B cell (primary cell): ENCODE data around the gene HIPK2. TPM values are rescaled to one million over a fixed set of nuclear protein-coding genes. Genes with fewer than 3 reads are reported as not detected.

Experiments used
- ATAC-seq: fragments of 200-7000 bp; cut with Tn5 transposase; one replicate; pipeline ENCODE4 v1.10.0; 2021; ENCODE audit warnings: low read depth, mild to moderate bottlenecking, moderate number of reproducible peaks, moderate library complexity
- CTCF ChIA-PET: fragments of 350-600 bp; sonication (Branson Sonifier 250); formaldehyde crosslinking; loops from one replicate; lab custom pipeline; 2021; ENCODE audit warnings: antibody characterized with exemption, inconsistent platforms; lab: Charles Lee
- POLR2A ChIA-PET: fragments of 350-600 bp; sonication (Branson Sonifier 250); formaldehyde crosslinking; loops from one replicate; lab custom pipeline; 2021; ENCODE audit warnings: antibody characterized with exemption; lab: Charles Lee
- DNase-seq: peaks from one replicate; pipeline ENCODE4 v3.0.0; 2013
- H2AFZ ChIP-seq: 2 replicates; pipeline ENCODE4 v1.6.1; 2012; ENCODE audit warnings: mild to moderate bottlenecking, low read depth, low read length; ENCODE audit not compliant: insufficient read depth, poor library complexity, severe bottlenecking
- H3K27ac ChIP-seq, 2 donors: 1 replicate in 1 of 2; 2 replicates in 1 of 2; pipeline ENCODE4 v1.5.1; 2012 to 2013; ENCODE audit warnings: low read length in 2 of 2, mild to moderate bottlenecking in 2 of 2, moderate library complexity in 1 of 2
- H3K27me3 ChIP-seq, 4 experiments: fragments of 200-600 bp in 1 of 4; sonication (generic) in 1 of 4; replicated peaks in 1 of 4; 1 replicate in 2 of 4; 2 replicates in 2 of 4; pipeline versions ENCODE4 v1.6.1 to v1.7.0; 2013 to 2016; ENCODE audit warnings: low read length in 3 of 4, mild to moderate bottlenecking in 2 of 4, mixed read lengths in 1 of 4, moderate library complexity in 1 of 4; ENCODE audit not compliant: insufficient read depth in 4 of 4, control insufficient read depth in 3 of 4; ENCODE audit errors: control extremely low read depth in 1 of 4
- H3K36me3 ChIP-seq, 2 experiments: replicated peaks in 1 of 2; 1 replicate in 1 of 2; 2 replicates in 1 of 2; pipeline versions ENCODE4 v1.6.1 to v1.7.1; 2013; ENCODE audit warnings: low read length in 1 of 2; ENCODE audit not compliant: insufficient read depth in 2 of 2, control insufficient read depth in 1 of 2; ENCODE audit errors: control extremely low read depth in 1 of 2, extremely low read depth in 1 of 2
- H3K4me1 ChIP-seq, 2 donors: fragments of 200-600 bp in 1 of 2; sonication (generic) in 1 of 2; 1 replicate in 1 of 2; 2 replicates in 1 of 2; pipeline versions ENCODE4 v1.5.1 to v1.6.1; 2013 to 2017; ENCODE audit warnings: low read length in 2 of 2; ENCODE audit not compliant: control insufficient read depth in 2 of 2, insufficient read depth in 2 of 2
- H3K4me2 ChIP-seq: replicated peaks from 2 replicates; pipeline ENCODE3; 2012; ENCODE audit warnings: mild to moderate bottlenecking, low read depth, low read length; ENCODE audit not compliant: poor library complexity, severe bottlenecking
- H3K4me3 ChIP-seq, 5 experiments: fragments of 200-600 bp in 1 of 5; sonication (generic) in 1 of 5; 1 replicate in 3 of 5; 2 replicates in 2 of 5; pipeline versions ENCODE4 v1.5.1 to v1.7.0; 2011 to 2016; ENCODE audit warnings: low read length in 4 of 5, mild to moderate bottlenecking in 4 of 5, low read depth in 2 of 5, control low read depth in 1 of 5, moderate library complexity in 1 of 5; ENCODE audit not compliant: insufficient read depth in 1 of 5; ENCODE audit errors: control extremely low read depth in 1 of 5, extremely low read depth in 1 of 5
- H3K79me2 ChIP-seq: fragments of 200-600 bp; sonication (generic); one replicate; pipeline ENCODE4 v1.6.0; 2016; ENCODE audit warnings: low read length; ENCODE audit not compliant: control insufficient read depth, insufficient read depth
- H3K9ac ChIP-seq: fragments of 200-600 bp; sonication (generic); 2 replicates; pipeline ENCODE4 v1.6.1; 2017; ENCODE audit warnings: mild to moderate bottlenecking, low read length, moderate library complexity
- H3K9me3 ChIP-seq, 3 donors: one replicate each; pipeline versions ENCODE4 v1.6.1 to v1.7.1; 2013; ENCODE audit warnings: low read length in 2 of 3; ENCODE audit not compliant: control insufficient read depth in 2 of 3, insufficient read depth in 1 of 3; ENCODE audit errors: control extremely low read depth in 1 of 3
- H4K20me1 ChIP-seq: 2 replicates; pipeline ENCODE4 v1.6.0; 2012; ENCODE audit warnings: mild to moderate bottlenecking, low read length; ENCODE audit not compliant: insufficient read depth, control insufficient read depth, poor library complexity, severe bottlenecking
- H3K27ac Mint-ChIP-seq: one replicate; pipeline ENCODE4 v1.8.0; 2021; ENCODE audit warnings: mixed read lengths
- H3K27me3 Mint-ChIP-seq: one replicate; pipeline ENCODE4 v1.8.0; 2021; ENCODE audit warnings: mixed read lengths
- H3K4me1 Mint-ChIP-seq: one replicate; pipeline ENCODE4 v1.8.0; 2021; ENCODE audit warnings: mixed read lengths
- H3K4me3 Mint-ChIP-seq: one replicate; pipeline ENCODE4 v1.8.0; 2021; ENCODE audit warnings: mixed read lengths
- H3K9me3 Mint-ChIP-seq: one replicate; pipeline ENCODE4 v1.8.0; 2022; ENCODE audit warnings: mixed read lengths; ENCODE audit not compliant: insufficient read depth
- CTCF ChIP-seq: fragments of 200-600 bp; IDR thresholded peaks from one replicate; pipeline ENCODE4 v1.8.0; 2022; ENCODE audit warnings: antibody characterized with exemption, mild to moderate bottlenecking
- EZH2 ChIP-seq: IDR thresholded peaks from 2 replicates; pipeline ENCODE4 v1.6.1; 2012; ENCODE audit warnings: borderline replicate concordance, low read depth, mild to moderate bottlenecking, moderate library complexity, low read length; ENCODE audit not compliant: insufficient read depth, poor library complexity, severe bottlenecking
- WGBS: methylation state at CpG from one replicate; pipeline ENCODE4 v1.1.5; 2013; ENCODE audit warnings: missing lambda C conversion rate; ENCODE audit not compliant: insufficient coverage; 5-methylcytosine and 5-hydroxymethylcytosine counted together
- intact Hi-C: fragments of 100-400 bp; cut with micrococcal nuclease; formaldehyde crosslinking; loops from one replicate; pipeline ENCODE4 v1.10.0; 2022
- polyA plus RNA-seq: library from polyadenylated mRNA; depleted of rRNA; stranded (reverse); fragments of >200 nt; gene quantifications from 2 replicates; pipeline ENCODE4 v1.2.3, GENCODE V29; 2012
- total RNA-seq, 2 donors: library from RNA; stranded (reverse); fragments of 120-200 nt in 1 of 2; gene quantifications; 1 replicate in 1 of 2; 2 replicates in 1 of 2; pipeline versions ENCODE4 v1.2.3 to v1.2.4, GENCODE V29; 2013 to 2022

The HIPK2 gene
- total and polyA plus RNA-seq, 2 donors (not counting 1 experiment from before 2014, with no cell fraction given): 6.8 to 58.2 TPM

DNA sequence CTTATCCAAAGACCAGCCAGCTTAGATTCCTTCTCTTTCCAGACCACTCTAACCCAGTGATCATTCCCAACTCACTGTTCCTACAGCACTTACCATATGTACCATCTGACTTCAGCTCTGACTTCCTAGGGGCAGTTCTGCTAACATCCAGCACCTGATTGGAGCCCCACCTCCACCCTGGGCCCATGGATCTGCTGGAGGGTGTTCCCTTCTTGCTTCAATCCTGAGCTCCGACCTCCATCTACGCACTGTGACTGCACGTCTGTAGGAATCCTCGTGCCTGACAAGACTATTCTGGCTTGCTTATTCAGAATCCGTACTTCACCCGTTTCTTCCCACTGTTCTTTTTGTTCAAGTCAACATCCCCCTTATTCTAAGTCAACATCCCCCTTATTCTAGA is 57.6 kb downstream of the HIPK2 start:
- Histone ChIP-seq H3K27ac (peak overlapping the region; percentile 9 to 41), H3K4me3 (no peak overlapping the region), H3K79me2 (peaks cover 19% of the 10 kb centered on the region), H3K4me2 (no peak overlapping the region), H3K36me3 (peaks cover 0 to 12% of the 10 kb centered on the region in 2 experiments), H3K9me3 (peaks cover 0 to 6% (median 0%) of the 10 kb centered on the region in 3 donors), H3K4me1 (peaks cover 21 to 35% of the 10 kb centered on the region in 2 donors), H2AFZ (peak overlapping the region; percentile 4), H3K9ac (no peak overlapping the region), H3K27me3 (no peaks in the 10 kb centered on the region), H4K20me1 (no peaks in the 10 kb centered on the region)
- 96% methylated on average over 6 of the region's 6 CpGs for WGBS
- ChIA-PET CTCF (interaction anchor here (0.9 kb wide), 2 partner anchors 17 to 72 kb away, joined by 3 read pairs; no protein-coding TSS in a partner anchor), POLR2A (no interaction called here)
- DNase-seq: no peak
- Mint-ChIP-seq H3K27ac (no peak overlapping the region), H3K27me3 (no peaks in the 10 kb centered on the region), H3K9me3 (no peaks in the 10 kb centered on the region), H3K4me1 (peaks cover 17% of the 10 kb centered on the region), H3K4me3 (no peak overlapping the region)
- intact Hi-C loops: no loop called here
- no peak for ATAC-seq
- no peak for TF ChIP-seq EZH2
- TF ChIP-seq CTCF: no peak

- no peak overlapping the region for H3K4me3 Mint-ChIP-seq
- peaks cover 23% of the 10 kb centered on the region for H3K79me2 ChIP-seq
- peaks cover 0 to 6% (median 0%) of the 10 kb centered on the region in 3 donors for H3K9me3 ChIP-seq
- CTCF ChIA-PET: no interaction called here
- H2AFZ ChIP-seq: no peak overlapping the region
- no peaks in the 10 kb centered on the region for H4K20me1 ChIP-seq
- DNase-seq (no peak), ATAC-seq (no peak)
- H3K9me3 Mint-ChIP-seq: no peaks in the 10 kb centered on the region
- peak overlapping the region in 1 of 2 donors; percentile 25 for H3K27ac ChIP-seq
- H3K27me3 Mint-ChIP-seq: no peaks in the 10 kb centered on the region
- H3K27ac Mint-ChIP-seq: no peak overlapping the region
- TF ChIP-seq CTCF (no peak), EZH2 (no peak)
- H3K9ac ChIP-seq: no peak overlapping the region
- POLR2A ChIA-PET: no interaction called here
- H3K36me3 ChIP-seq: peaks cover 0 to 14% of the 10 kb centered on the region in 2 experiments
- H3K4me1 ChIP-seq: peaks cover 30 to 42% of the 10 kb centered on the region in 2 donors
- H3K27me3 ChIP-seq: no peaks in the 10 kb centered on the region
- intact Hi-C loops: no loop called here
- H3K4me3 ChIP-seq: no peak overlapping the region
- H3K4me1 Mint-ChIP-seq: peaks cover 23% of the 10 kb centered on the region
- peak overlapping the region; percentile 23 for H3K4me2 ChIP-seq
- WGBS: 31% methylated on average over 2 of the region's 9 CpGs
Measured at GRCh38 chr7:139718859-139719258, 58.9 kb downstream of the HIPK2 start.
